GM19193 (cell line): ENCODE results near the gene XYLB.

ENCODE experiments used
- POLR2A ChIP-seq: IDR thresholded peaks from 4 replicates; pipeline ENCODE4 v1.6.1; 2011; ENCODE audit not compliant: insufficient read depth, insufficient read length; ENCODE audit errors: extremely low read depth

XYLB gene

GRCh38 chr3:38316356-38317191, 30.0 kb upstream of the XYLB start:
- no peak for TF ChIP-seq POLR2A

- TF ChIP-seq POLR2A, result no peak
Observed at GRCh38 chr3:38317192-38317759, 29.3 kb upstream of the XYLB start.

GRCh38 chr3:38318766-38319671, 27.6 kb upstream of the XYLB start:
- no peak for TF ChIP-seq POLR2A

- TF ChIP-seq POLR2A, result no peak
Observed at GRCh38 chr3:38323060-38323459, 23.5 kb upstream of the XYLB start.

- no peak for TF ChIP-seq POLR2A
Observed at GRCh38 chr3:38325256-38325655, 21.3 kb upstream of the XYLB start.

GRCh38 chr3:38327335-38328009, 19.1 kb upstream of the XYLB start:
- no peak for TF ChIP-seq POLR2A

- TF ChIP-seq POLR2A, result no peak
Observed at GRCh38 chr3:38331257-38332022, 15.1 kb upstream of the XYLB start.

GRCh38 chr3:38332201-38332600, 14.4 kb upstream of the XYLB start:
- no peak for TF ChIP-seq POLR2A

GRCh38 chr3:38334142-38335055, 12.2 kb upstream of the XYLB start:
- no peak for TF ChIP-seq POLR2A

GRCh38 chr3:38335263-38335662, 11.3 kb upstream of the XYLB start:
- TF ChIP-seq POLR2A, result no peak

- TF ChIP-seq POLR2A, result no peak
Observed at GRCh38 chr3:38337703-38338102, 8.9 kb upstream of the XYLB start.

- no peak for TF ChIP-seq POLR2A
Observed at GRCh38 chr3:38343797-38344594, 2.6 kb upstream of the XYLB start.
